HCT116 (cell line): ENCODE measurements around the gene TBC1D16. TPM values are rescaled to one million over a fixed set of nuclear protein-coding genes. Genes with fewer than 3 reads are reported as not detected.

Source experiments
- ATAC-seq: fragments of 200-7000 bp; cut with Tn5 transposase; 2 replicates; pipeline ENCODE4 v1.9.1; 2020; ENCODE audit warnings: mild to moderate bottlenecking, moderate library complexity
- BruUV-seq: library from RNA; stranded (reverse); fragments of 400-500 nt; replicated peaks from 2 replicates; lab custom pipeline; 2021; lab: Mats Ljungman, UMichigan
- CTCF ChIA-PET: fragments of 300-600 bp; sonication (Branson Sonifier 250); formaldehyde crosslinking; loops from one replicate; lab custom pipeline; 2021; ENCODE audit warnings: antibody characterized with exemption; lab: Charles Lee
- POLR2A ChIA-PET: fragments of 300-600, 350-600 bp; sonication (Branson Sonifier 250); formaldehyde crosslinking; loops from one replicate; lab custom pipeline; 2021; ENCODE audit warnings: antibody characterized with exemption; lab: Charles Lee
- RAD21 ChIA-PET, 2 experiments: fragments of 300-600 bp; sonication (Branson Sonifier 250); formaldehyde crosslinking; loops; one replicate each; lab custom pipeline; 2023; ENCODE audit warnings: low total read pairs in 2 of 2; ENCODE audit not compliant: uncharacterized antibody in 2 of 2, unreplicated experiment in 2 of 2, low non-redundant PET in 1 of 2; lab: Charles Lee
- DNase-seq: peaks from one replicate; pipeline ENCODE4 v3.0.0-alpha.2; 2010; ENCODE audit warnings: low read depth, low spot score
- H2AFZ ChIP-seq: fragments of 200-600 bp; shearing (Covaris generic), sonication (generic); 2 replicates; pipeline ENCODE4 v1.6.1; 2017; ENCODE audit warnings: low read depth, mixed run types, mixed read lengths, antibody characterized with exemption, low read length; ENCODE audit not compliant: poor library complexity, severe bottlenecking
- H3K27ac ChIP-seq: 2 replicates; pipeline ENCODE4 v1.5.1; 2012; ENCODE audit warnings: low read depth, low read length
- H3K27me3 ChIP-seq: fragments of 200-600 bp; sonication (generic); 2 replicates; pipeline ENCODE4 v1.6.1; 2016; ENCODE audit warnings: mixed run types, low read length, mixed read lengths; ENCODE audit not compliant: insufficient read depth
- H3K36me3 ChIP-seq, 2 experiments: fragments of 200-500 bp in 1 of 2; fragments of 200-600 bp in 1 of 2; sonication (Bioruptor generic) in 1 of 2; sonication (generic) in 1 of 2; 2 replicates each; pipeline versions ENCODE4 v1.5.1 to v1.6.1; 2014 to 2016; ENCODE audit warnings: low read length in 2 of 2, inconsistent platforms in 1 of 2, mixed read lengths in 1 of 2, mixed run types in 1 of 2; ENCODE audit not compliant: insufficient read depth in 2 of 2, control insufficient read depth in 1 of 2
- H3K4me1 ChIP-seq, 2 experiments: fragments of 200-600 bp in 1 of 2; sonication (generic) in 1 of 2; 2 replicates each; pipeline versions ENCODE4 v1.5.1 to v1.6.1; 2012 to 2017; ENCODE audit warnings: low read length in 2 of 2, inconsistent platforms in 1 of 2, mild to moderate bottlenecking in 1 of 2, mixed read lengths in 1 of 2, mixed run types in 1 of 2, moderate library complexity in 1 of 2; ENCODE audit not compliant: insufficient read depth in 2 of 2, control insufficient read depth in 1 of 2
- H3K4me2 ChIP-seq: fragments of 200-600 bp; sonication (generic); 2 replicates; pipeline ENCODE4 v1.6.1; 2017; ENCODE audit warnings: mixed run types, low read length, mixed read lengths
- H3K4me3 ChIP-seq, 2 experiments: fragments of 200-600 bp in 1 of 2; sonication (generic) in 1 of 2; replicated peaks in 1 of 2; 2 replicates each; pipeline ENCODE4 v1.5.1; 2011 to 2016; ENCODE audit warnings: low read length in 2 of 2, control low read depth in 1 of 2, low read depth in 1 of 2, mild to moderate bottlenecking in 1 of 2, mixed read lengths in 1 of 2, mixed run types in 1 of 2
- H3K79me2 ChIP-seq: fragments of 200-600 bp; sonication (generic); 2 replicates; pipeline ENCODE4 v1.6.1; 2017; ENCODE audit warnings: mild to moderate bottlenecking, mixed run types, low read length, moderate library complexity, mixed read lengths; ENCODE audit not compliant: insufficient read depth
- H3K9ac ChIP-seq: fragments of 200-600 bp; sonication (generic); 2 replicates; pipeline ENCODE4 v1.6.1; 2016; ENCODE audit warnings: low read length, mixed read lengths
- H3K9me2 ChIP-seq: fragments of 200-600 bp; sonication (generic), shearing (Covaris generic); 2 replicates; pipeline ENCODE4 v1.6.1; 2017; ENCODE audit warnings: mixed run types, mild to moderate bottlenecking, moderate library complexity; ENCODE audit not compliant: insufficient read depth
- H3K9me3 ChIP-seq, 2 experiments: fragments of 200-500 bp in 1 of 2; fragments of 200-600 bp in 1 of 2; sonication (Bioruptor generic) in 1 of 2; sonication (generic) in 1 of 2; 2 replicates each; pipeline ENCODE4 v1.6.1; 2014 to 2017; ENCODE audit warnings: low read length in 2 of 2, mixed read lengths in 2 of 2, inconsistent platforms in 1 of 2, low read depth in 1 of 2, mild to moderate bottlenecking in 1 of 2, mixed run types in 1 of 2, moderate library complexity in 1 of 2; ENCODE audit not compliant: control insufficient read depth in 1 of 2, insufficient read depth in 1 of 2
- H4K20me1 ChIP-seq: fragments of 200-600 bp; sonication (generic), shearing (Covaris generic); 2 replicates; pipeline ENCODE4 v1.6.1; 2017; ENCODE audit warnings: mixed run types, mild to moderate bottlenecking, moderate library complexity; ENCODE audit not compliant: insufficient read depth
- CBX3 ChIP-seq: IDR thresholded peaks from 2 replicates; pipeline ENCODE4 v1.6.1; 2012; ENCODE audit warnings: low read depth
- CEBPB ChIP-seq: IDR thresholded peaks from 2 replicates; pipeline ENCODE4 v1.6.1; 2012; ENCODE audit warnings: low read depth
- ELF1 ChIP-seq: IDR thresholded peaks from 2 replicates; pipeline ENCODE4 v1.6.1; 2012; ENCODE audit warnings: low read depth, borderline replicate concordance
- EZH2 ChIP-seq: fragments of 200-600 bp; sonication (generic); IDR thresholded peaks from 2 replicates; pipeline ENCODE4 v1.6.1; 2017; ENCODE audit warnings: antibody characterized with exemption, mixed run types
- EZH2phosphoT487 ChIP-seq: fragments of 200-600 bp; IDR thresholded peaks from 2 replicates; pipeline ENCODE4 v1.6.1; 2018; ENCODE audit warnings: antibody characterized with exemption, borderline replicate concordance
- FOSL1 ChIP-seq: IDR thresholded peaks from 2 replicates; pipeline ENCODE4 v1.6.1; 2012; ENCODE audit warnings: low read depth
- JUND ChIP-seq: IDR thresholded peaks from 2 replicates; pipeline ENCODE4 v1.6.1; 2012
- MAX ChIP-seq: IDR thresholded peaks from 2 replicates; pipeline ENCODE4 v1.6.1; 2012
- POLR2A ChIP-seq: IDR thresholded peaks from 2 replicates; pipeline ENCODE4 v1.7.0; 2011; ENCODE audit warnings: borderline replicate concordance; ENCODE audit not compliant: insufficient read depth, insufficient read length; ENCODE audit errors: extremely low read depth
- POLR2AphosphoS5 ChIP-seq: IDR thresholded peaks from 2 replicates; pipeline ENCODE4 v1.6.1; 2011; ENCODE audit warnings: mild to moderate bottlenecking, low read depth, low read length, moderate library complexity
- RAD21 ChIP-seq: IDR thresholded peaks from 2 replicates; pipeline ENCODE4 v1.6.1; 2012; ENCODE audit warnings: low read depth, mild to moderate bottlenecking
- SIN3A ChIP-seq: IDR thresholded peaks from 2 replicates; pipeline ENCODE4 v1.6.1; 2012; ENCODE audit warnings: low read depth
- SP1 ChIP-seq: IDR thresholded peaks from 2 replicates; pipeline ENCODE4 v1.6.1; 2012; ENCODE audit warnings: low read depth
- TCF7L2 ChIP-seq: IDR thresholded peaks from 2 replicates; pipeline ENCODE4 v1.7.0; 2011; ENCODE audit warnings: borderline replicate concordance, inconsistent platforms; ENCODE audit not compliant: insufficient read depth, insufficient read length; ENCODE audit errors: extremely low read depth
- ZBTB33 ChIP-seq: IDR thresholded peaks from 2 replicates; pipeline ENCODE4 v1.6.1; 2011; ENCODE audit warnings: mild to moderate bottlenecking, low read length, moderate library complexity; ENCODE audit not compliant: insufficient replicate concordance; ENCODE audit errors: extremely low read depth
- ZNF274 ChIP-seq: fragments of 200-500 bp; sonication (Bioruptor generic); IDR thresholded peaks from 2 replicates; pipeline ENCODE4 v1.6.1; 2014; ENCODE audit warnings: mild to moderate bottlenecking, low read depth, low read length, inconsistent platforms
- intact Hi-C: fragments of 100-400 bp; cut with micrococcal nuclease; formaldehyde crosslinking; loops from 2 replicates; pipeline ENCODE4 v1.10.0; 2022
- total RNA-seq: library from RNA; stranded (reverse); gene quantifications from one replicate; pipeline ENCODE4 v1.2.1, GENCODE V29; 2021; ENCODE audit not compliant: unreplicated experiment
- TF ChIP-seq, protein P1 (sequence below): IDR thresholded peaks from 2 replicates; pipeline ENCODE4 v1.6.1; 2012

The TBC1D16 gene
- total RNA-seq, 1 experiment from 2014 or later = 31.1 TPM

- Histone ChIP-seq H4K20me1 (no peaks in the 10 kb centered on the region), H3K79me2 (no peaks in the 10 kb centered on the region), H2AFZ (no peak overlapping the region), H3K4me3 (no peak overlapping the region), H3K27ac (no peak overlapping the region), H3K4me2 (no peak overlapping the region), H3K4me1 (peaks cover 17 to 20% of the 10 kb centered on the region in 2 experiments; a peak in 3 of 4 replicates), H3K9me2 (no peaks in the 10 kb centered on the region), H3K9ac (no peak overlapping the region), H3K27me3 (no peaks in the 10 kb centered on the region), H3K36me3 (no peaks in the 10 kb centered on the region), H3K9me3 (no peaks in the 10 kb centered on the region)
- ChIA-PET RAD21 (no interaction called here), CTCF (no interaction called here), POLR2A (no interaction called here)
- intact Hi-C loops = no loop called here
- BruUV-seq = no TSS peak
- DNase-seq (no peak), ATAC-seq (no peak)
- no peak for TF ChIP-seq POLR2A
- no peak for TF ChIP-seq MAX
- no peak for TF ChIP-seq CBX3
- TF ChIP-seq POLR2AphosphoS5 = no peak
Measured at GRCh38 chr17:79927136-79927661, 108.5 kb downstream of the TBC1D16 start.

DNA sequence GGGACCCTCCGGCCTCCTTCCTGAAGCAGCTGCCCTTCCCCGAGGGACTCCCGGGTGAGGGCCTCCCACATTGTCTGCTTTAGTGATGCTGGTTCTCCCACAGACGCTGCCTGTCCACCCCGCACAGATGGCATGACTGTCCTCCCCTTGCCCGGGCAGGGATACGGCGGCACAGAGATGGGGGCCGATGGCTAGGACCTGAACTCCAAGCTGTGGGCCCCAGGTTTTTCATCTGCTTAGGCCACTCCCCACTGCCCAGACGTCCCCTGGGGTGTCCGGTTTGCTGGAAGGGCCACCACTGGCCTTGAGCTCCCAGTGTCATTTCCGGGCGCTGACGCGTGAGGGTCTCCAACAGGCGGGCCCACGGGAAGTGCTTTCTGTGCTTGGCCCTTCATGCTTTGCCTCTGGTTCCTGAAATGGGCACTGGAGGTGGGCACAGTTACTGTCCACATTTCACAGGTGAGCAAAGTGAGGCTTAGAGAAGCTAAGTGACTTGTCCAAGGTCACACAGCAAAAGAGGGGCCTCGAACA lies 109.0 kb downstream of the TBC1D16 start:
- POLR2A ChIA-PET = no interaction called here
- no TSS peak for BruUV-seq

More for the DNA sequence above, 109.0 kb downstream of the TBC1D16 start:
- intact Hi-C loops = no loop called here
- Histone ChIP-seq H2AFZ (no peak overlapping the region), H3K9me3 (no peaks in the 10 kb centered on the region), H3K27me3 (no peaks in the 10 kb centered on the region), H3K79me2 (no peaks in the 10 kb centered on the region), H3K4me2 (no peak overlapping the region), H3K4me3 (no peak overlapping the region), H3K36me3 (no peaks in the 10 kb centered on the region), H3K4me1 (peaks cover 17 to 20% of the 10 kb centered on the region in 2 experiments; a peak in 3 of 4 replicates), H3K27ac (no peak overlapping the region), H3K9me2 (no peaks in the 10 kb centered on the region), H3K9ac (no peak overlapping the region), H4K20me1 (no peaks in the 10 kb centered on the region)
- ATAC-seq (no peak), DNase-seq (no peak)
- ChIA-PET CTCF (interaction anchor here (1.2 kb wide), 1 partner anchor 10 kb away, joined by 7 read pairs; no protein-coding TSS in a partner anchor), RAD21 (no interaction called here)
- TF ChIP-seq ZNF274 (no peak), CEBPB (no peak), SIN3A (no peak), ZBTB33 (no peak), FOSL1 (no peak), EZH2phosphoT487 (no peak), JUND (no peak), RAD21 (no peak), EZH2 (no peak), CBX3 (no peak), TCF7L2 (no peak), POLR2A (no peak), MAX (no peak), POLR2AphosphoS5 (no peak), SP1 (no peak), ELF1 (no peak)
- TF ChIP-seq, protein P1, sequence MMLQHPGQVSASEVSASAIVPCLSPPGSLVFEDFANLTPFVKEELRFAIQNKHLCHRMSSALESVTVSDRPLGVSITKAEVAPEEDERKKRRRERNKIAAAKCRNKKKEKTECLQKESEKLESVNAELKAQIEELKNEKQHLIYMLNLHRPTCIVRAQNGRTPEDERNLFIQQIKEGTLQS = no peak
